Measurements from ENCODE around the gene SEPTIN8.
A peak's percentile ranks its signal among the peaks of the same experiment; 100 is the strongest.

DNA sequence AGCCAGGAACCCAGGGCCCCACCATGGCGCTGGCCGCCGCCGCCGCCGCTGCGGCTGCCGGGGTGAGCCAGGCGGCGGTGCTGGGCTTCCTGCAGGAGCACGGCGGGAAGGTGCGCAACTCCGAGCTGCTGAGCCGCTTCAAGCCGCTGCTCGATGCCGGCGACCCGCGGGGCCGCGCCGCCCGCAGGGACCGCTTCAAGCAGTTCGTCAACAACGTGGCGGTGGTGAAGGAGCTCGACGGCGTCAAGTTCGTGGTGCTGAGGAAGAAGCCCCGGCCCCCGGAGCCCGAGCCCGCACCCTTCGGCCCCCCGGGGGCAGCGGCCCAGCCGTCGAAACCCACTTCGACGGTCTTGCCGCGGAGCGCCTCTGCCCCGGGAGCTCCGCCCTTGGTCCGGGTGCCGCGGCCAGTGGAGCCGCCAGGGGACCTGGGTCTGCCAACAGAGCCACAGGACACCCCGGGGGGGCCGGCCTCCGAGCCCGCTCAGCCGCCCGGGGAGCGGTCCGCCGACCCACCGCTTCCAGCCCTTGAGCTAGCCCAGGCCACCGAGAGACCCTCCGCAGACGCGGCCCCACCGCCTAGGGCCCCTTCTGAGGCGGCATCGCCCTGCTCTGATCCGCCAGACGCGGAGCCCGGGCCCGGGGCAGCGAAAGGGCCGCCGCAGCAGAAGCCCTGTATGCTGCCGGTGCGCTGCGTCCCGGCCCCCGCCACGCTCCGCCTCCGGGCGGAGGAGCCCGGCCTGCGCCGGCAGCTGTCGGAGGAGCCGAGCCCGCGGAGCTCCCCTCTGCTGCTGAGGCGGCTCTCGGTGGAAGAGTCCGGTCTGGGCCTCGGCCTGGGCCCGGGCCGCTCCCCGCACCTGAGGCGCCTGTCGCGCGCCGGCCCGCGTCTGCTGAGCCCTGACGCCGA lies 36.8 kb upstream of the SEPTIN8 start:
- TF ChIP-seq CTCF (optimal IDR thresholded peaks at IDR 0.05 in 1 of 3, IDR thresholded peaks at IDR 0.05 in 1 of 3, conservative IDR thresholded peaks at IDR 0.05 in 1 of 3; ENCODE audit: extremely low read depth in 1 of 3, insufficient read depth in 2 of 3, low read length in 3 of 3) (no peak), EZH2 (IDR thresholded peaks at IDR 0.05; ENCODE audit: low read length) (peak; percentile 95)
